Smooth muscle cell (in vitro differentiated cells): ENCODE measurements around the gene MAPK8. TPM values are rescaled to one million over a fixed set of nuclear protein-coding genes. Genes with fewer than 3 reads are reported as not detected.

Experiments
- DNase-seq: peaks from one replicate; lab custom pipeline; 2025; ENCODE audit not compliant: unreplicated experiment; lab: John Stamatoyannopoulos, UW
- H2AFZ ChIP-seq: fragments of 200-600 bp; sonication (generic); 2 replicates; pipeline ENCODE4 v1.6.0; 2016; ENCODE audit warnings: antibody characterized with exemption, low read depth, mild to moderate bottlenecking
- H3F3A ChIP-seq: fragments of 200-600 bp; sonication (generic); 2 replicates; pipeline ENCODE4 v1.6.0; 2017; ENCODE audit warnings: antibody characterized with exemption, low read depth
- H3K27ac ChIP-seq: fragments of 200-600 bp; sonication (generic); 2 replicates; pipeline ENCODE4 v1.5.1; 2016; ENCODE audit warnings: low read depth, mild to moderate bottlenecking
- H3K27me3 ChIP-seq: fragments of 200-600 bp; sonication (generic); 2 replicates; pipeline ENCODE4 v1.6.1; 2016; ENCODE audit warnings: low read depth, mild to moderate bottlenecking
- H3K36me3 ChIP-seq: fragments of 200-600 bp; sonication (generic); 2 replicates; pipeline ENCODE4 v1.5.1; 2016; ENCODE audit warnings: low read depth
- H3K4me1 ChIP-seq: fragments of 200-600 bp; sonication (generic); 2 replicates; pipeline ENCODE4 v1.5.1; 2016; ENCODE audit warnings: low read depth
- H3K4me2 ChIP-seq: fragments of 200-600 bp; sonication (generic); 2 replicates; pipeline ENCODE4 v1.6.0; 2016; ENCODE audit warnings: mild to moderate bottlenecking
- H3K4me3 ChIP-seq: fragments of 200-600 bp; sonication (generic); 2 replicates; pipeline ENCODE4 v1.5.1; 2016; ENCODE audit warnings: mild to moderate bottlenecking
- H3K79me2 ChIP-seq: fragments of 200-600 bp; sonication (generic); 2 replicates; pipeline ENCODE4 v1.6.0; 2016; ENCODE audit warnings: low read depth, mild to moderate bottlenecking
- H3K9ac ChIP-seq: fragments of 200-600 bp; sonication (generic); 2 replicates; pipeline ENCODE4 v1.6.0; 2016; ENCODE audit warnings: low read depth
- H3K9me3 ChIP-seq: fragments of 200-600 bp; sonication (generic); replicated peaks from 2 replicates; pipeline ENCODE4 v1.5.1; 2016; ENCODE audit warnings: low read depth
- H4K20me1 ChIP-seq: fragments of 200-600 bp; sonication (generic); 2 replicates; pipeline ENCODE4 v1.6.0; 2016; ENCODE audit warnings: low read depth
- WGBS: methylation state at CpG from one replicate; pipeline ENCODE4 v1.1.7; 2016; ENCODE audit warnings: low lambda C conversion rate; 5-methylcytosine and 5-hydroxymethylcytosine counted together
- polyA plus RNA-seq: library from polyadenylated mRNA; unstranded; fragments of >200 nt; fragmentation: Nextera tagmentation; extraction: Ambion mirVana; gene quantifications from 2 replicates; pipeline ENCODE4 v1.2.1, GENCODE V29; 2016
- total RNA-seq: library from RNA; depleted of rRNA; stranded (reverse); fragments of >200 nt; gene quantifications from 2 replicates; pipeline ENCODE4 v1.2.3, GENCODE V29; 2014
- TF ChIP-seq, protein P1 (sequence below): fragments of 200-600 bp; sonication (generic); IDR thresholded peaks from 2 replicates; pipeline ENCODE4 v1.5.1; 2017; ENCODE audit warnings: borderline replicate concordance, mild to moderate bottlenecking, antibody characterized with exemption; ENCODE audit not compliant: insufficient read depth, poor library complexity, severe bottlenecking

Gene MAPK8
- total and polyA plus RNA-seq, 2 experiments from 2014 or later: 13.1 to 45.5 TPM

DNA sequence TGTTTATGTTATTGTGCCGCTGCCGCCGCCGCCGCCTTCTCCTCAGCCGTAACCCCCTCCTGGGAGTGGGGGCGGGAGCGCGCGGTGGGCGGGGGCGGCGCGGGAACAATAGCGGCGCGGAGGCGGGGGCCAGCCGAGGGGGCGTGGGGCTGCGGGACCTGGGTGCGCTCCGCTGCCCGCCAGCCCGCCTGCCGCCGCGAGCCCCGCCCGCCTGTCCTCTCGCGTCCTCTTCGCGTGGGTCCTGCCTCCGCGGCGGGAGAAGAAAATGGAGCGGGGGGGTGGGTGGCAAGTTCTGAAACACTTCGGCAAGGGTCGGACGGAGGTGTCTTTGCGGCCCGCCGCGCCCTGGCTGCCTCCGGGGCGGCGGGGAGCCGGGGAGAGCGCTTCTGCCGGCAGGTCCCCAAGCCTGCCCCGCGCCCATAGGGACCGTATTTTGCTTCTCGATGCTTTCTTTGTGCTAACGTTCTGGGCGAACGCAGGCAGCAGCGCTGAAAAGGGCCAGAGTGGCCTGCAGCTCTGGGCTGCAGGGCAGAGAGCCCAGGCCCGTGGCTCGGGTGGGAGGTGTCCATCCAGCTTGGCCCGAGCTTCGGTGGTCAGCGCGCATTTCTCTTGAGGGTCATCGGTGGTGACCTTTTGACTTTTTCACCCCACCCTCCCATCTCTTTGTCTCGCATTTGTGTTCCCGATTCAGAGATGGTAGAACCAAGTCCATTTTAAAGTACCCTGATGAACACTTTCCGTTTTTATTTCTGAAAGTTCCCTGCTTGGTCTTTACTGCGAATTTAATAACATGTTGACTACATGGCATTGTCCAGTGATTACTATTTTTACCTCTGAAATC is 613 bp downstream of the MAPK8 start:
- H4K20me1 ChIP-seq: peaks cover 51% of the 10 kb centered on the region
- no peaks in the 10 kb centered on the region for H3K9me3 ChIP-seq
- H3K79me2 ChIP-seq: peaks cover 51% of the 10 kb centered on the region
- H3K4me3 ChIP-seq: peak overlapping the region; percentile 97
- WGBS: 2% methylated on average over 62 of the region's 70 CpGs
- TF ChIP-seq, protein P1, sequence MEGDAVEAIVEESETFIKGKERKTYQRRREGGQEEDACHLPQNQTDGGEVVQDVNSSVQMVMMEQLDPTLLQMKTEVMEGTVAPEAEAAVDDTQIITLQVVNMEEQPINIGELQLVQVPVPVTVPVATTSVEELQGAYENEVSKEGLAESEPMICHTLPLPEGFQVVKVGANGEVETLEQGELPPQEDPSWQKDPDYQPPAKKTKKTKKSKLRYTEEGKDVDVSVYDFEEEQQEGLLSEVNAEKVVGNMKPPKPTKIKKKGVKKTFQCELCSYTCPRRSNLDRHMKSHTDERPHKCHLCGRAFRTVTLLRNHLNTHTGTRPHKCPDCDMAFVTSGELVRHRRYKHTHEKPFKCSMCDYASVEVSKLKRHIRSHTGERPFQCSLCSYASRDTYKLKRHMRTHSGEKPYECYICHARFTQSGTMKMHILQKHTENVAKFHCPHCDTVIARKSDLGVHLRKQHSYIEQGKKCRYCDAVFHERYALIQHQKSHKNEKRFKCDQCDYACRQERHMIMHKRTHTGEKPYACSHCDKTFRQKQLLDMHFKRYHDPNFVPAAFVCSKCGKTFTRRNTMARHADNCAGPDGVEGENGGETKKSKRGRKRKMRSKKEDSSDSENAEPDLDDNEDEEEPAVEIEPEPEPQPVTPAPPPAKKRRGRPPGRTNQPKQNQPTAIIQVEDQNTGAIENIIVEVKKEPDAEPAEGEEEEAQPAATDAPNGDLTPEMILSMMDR: no peak
- H3F3A ChIP-seq: peaks cover 8% of the 10 kb centered on the region
- H3K36me3 ChIP-seq: no peaks in the 10 kb centered on the region
- no peaks in the 10 kb centered on the region for H3K27me3 ChIP-seq
- H3K27ac ChIP-seq: peak overlapping the region; percentile 89
- peak overlapping the region; percentile 99 for H3K4me2 ChIP-seq
- H3K4me1 ChIP-seq: peaks cover 19% of the 10 kb centered on the region
- H3K9ac ChIP-seq: peak overlapping the region; percentile 99
- H2AFZ ChIP-seq: peak overlapping the region; percentile 88
- peak; percentile 68 for DNase-seq

DNA sequence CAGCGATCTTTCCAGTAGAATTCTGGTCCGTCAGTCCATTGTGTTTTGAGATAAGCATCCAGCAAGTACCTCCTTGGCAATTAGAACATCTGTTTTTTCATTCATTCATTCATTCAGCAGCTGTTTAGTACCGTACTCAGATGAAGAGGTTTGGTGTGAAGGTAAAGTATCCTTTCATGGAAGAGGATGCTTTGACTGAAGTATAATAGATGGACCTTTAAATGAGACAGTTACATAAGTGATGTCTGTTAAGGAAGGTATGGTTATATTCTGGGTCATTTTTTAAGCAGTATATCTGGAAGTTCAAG is 1.2 kb downstream of the MAPK8 start:
- TF ChIP-seq, protein P1: no peak
- H2AFZ ChIP-seq: peak overlapping the region; percentile 46

DNA sequence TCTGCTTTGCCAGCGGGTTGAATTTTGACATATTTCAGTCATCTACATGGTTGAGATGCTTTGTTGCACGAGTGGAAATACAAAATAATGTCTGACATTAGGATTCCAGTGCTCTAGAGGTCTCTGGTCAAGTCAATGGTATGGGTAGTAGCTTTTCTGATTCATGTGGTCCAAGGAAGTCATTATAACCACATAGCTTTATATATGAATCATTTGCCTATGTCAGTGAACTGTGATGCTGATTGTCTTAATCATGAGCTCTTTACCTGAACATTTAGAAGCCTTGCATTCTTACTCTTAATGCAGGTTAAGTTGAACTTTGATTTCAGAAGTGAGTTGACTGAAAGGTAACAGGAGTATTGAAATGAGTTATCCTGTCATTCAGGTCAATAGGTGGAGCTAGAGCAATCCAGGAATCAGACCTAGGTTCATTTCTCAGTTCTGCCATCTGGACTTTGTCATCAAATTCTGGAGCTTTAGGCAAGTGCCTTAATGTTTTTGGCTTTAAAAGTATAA is 3.3 kb downstream of the MAPK8 start:
- Histone ChIP-seq H3K27ac (peak overlapping the region; percentile 25), H3K9me3 (no peaks in the 10 kb centered on the region), H3F3A (peaks cover 10% of the 10 kb centered on the region), H2AFZ (no peak overlapping the region), H4K20me1 (peaks cover 78% of the 10 kb centered on the region), H3K9ac (no peak overlapping the region), H3K79me2 (peaks cover 76% of the 10 kb centered on the region), H3K4me1 (peaks cover 19% of the 10 kb centered on the region), H3K4me3 (no peak overlapping the region), H3K27me3 (no peaks in the 10 kb centered on the region), H3K36me3 (no peaks in the 10 kb centered on the region), H3K4me2 (no peak overlapping the region)
- TF ChIP-seq, protein P1: no peak
- 54% methylated on average over 2 of the region's 2 CpGs for WGBS
- no peak for DNase-seq

More for the DNA sequence above, 1.2 kb downstream of the MAPK8 start:
- Histone ChIP-seq H3K4me2 (peak overlapping the region; percentile 99), H3K4me1 (peaks cover 19% of the 10 kb centered on the region), H3K27ac (peak overlapping the region; percentile 89), H3K79me2 (peaks cover 56% of the 10 kb centered on the region), H3K36me3 (no peaks in the 10 kb centered on the region), H3F3A (peaks cover 10% of the 10 kb centered on the region), H3K4me3 (peak overlapping the region; percentile 97), H4K20me1 (peaks cover 57% of the 10 kb centered on the region), H3K9me3 (no peaks in the 10 kb centered on the region), H3K27me3 (no peaks in the 10 kb centered on the region), H3K9ac (peak overlapping the region; percentile 99)
- 29% methylated on average over 3 of the region's 3 CpGs for WGBS
- DNase-seq: no peak
